Measurements from ENCODE around the gene NUP42. TPM values are rescaled to one million over a fixed set of nuclear protein-coding genes. Genes with fewer than 3 reads are reported as not detected.

The NUP42 gene
- total RNA-seq, 1 donor from 2014 or later: 60.1 TPM

DNA sequence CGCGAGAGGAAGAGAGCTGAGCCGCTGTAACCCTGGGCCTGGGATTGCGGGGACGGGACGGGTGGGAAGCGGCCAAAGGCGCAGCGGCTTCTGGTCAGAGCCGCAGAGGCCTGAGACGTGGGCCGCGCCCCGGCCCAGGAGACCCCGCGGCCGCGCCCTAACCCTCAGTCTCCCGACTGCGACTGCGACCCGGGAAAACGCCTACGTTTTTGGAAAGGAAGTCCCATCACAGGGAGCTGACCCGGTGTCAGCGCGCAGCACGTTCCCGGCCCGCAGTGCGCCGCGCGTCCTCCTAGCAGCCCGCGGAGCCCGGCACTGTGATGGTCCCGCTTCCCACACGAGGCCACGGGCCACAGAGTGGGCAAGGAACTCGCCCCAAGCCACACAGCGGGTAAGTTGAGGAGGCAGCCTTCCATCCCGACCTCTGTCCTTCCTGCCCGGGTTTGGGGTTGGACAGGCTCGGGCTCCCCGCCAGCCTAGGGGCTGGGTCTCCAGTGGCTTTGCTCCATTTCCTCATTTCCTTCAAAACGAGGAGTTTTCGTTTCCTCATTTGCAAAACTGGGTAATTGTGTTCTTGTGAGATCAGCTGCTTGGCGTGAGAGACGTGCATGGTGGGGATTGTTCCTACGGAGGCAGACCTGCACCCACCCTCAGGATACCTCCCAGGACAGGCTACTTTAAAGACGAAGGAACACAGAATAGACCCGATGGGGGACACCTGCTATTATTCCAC is 65.9 kb downstream of the NUP42 start:
- Histone ChIP-seq H3K4me1 (no peaks in the 10 kb centered on the region), H3F3A (ENCODE audit: low read depth) (no peaks in the 10 kb centered on the region), H3K79me2 (ENCODE audit: low read depth) (no peaks in the 10 kb centered on the region), H3K9ac (no peak overlapping the region), H3K36me3 (no peaks in the 10 kb centered on the region), H3K4me3 (no peak overlapping the region), H3K9me3 (ENCODE audit: low read depth) (peaks cover 5% of the 10 kb centered on the region), H4K20me1 (ENCODE audit: low read depth) (no peaks in the 10 kb centered on the region), H3K27me3 (peaks cover 16% of the 10 kb centered on the region), H3K27ac (no peak overlapping the region), H2AFZ (replicated peaks) (peak overlapping the region; percentile 70), H3K4me2 (peak overlapping the region; percentile 41)
- Mint-ChIP-seq H3K9me3 (peaks cover 5% of the 10 kb centered on the region), H3K27ac (no peak overlapping the region), H3K4me1 (no peaks in the 10 kb centered on the region), H3K36me3 (no peaks in the 10 kb centered on the region), H3K4me3 (no peak overlapping the region), H3K27me3 (ENCODE audit: insufficient read depth, low read depth) (peaks cover 3% of the 10 kb centered on the region)
- DNase-seq (ENCODE audit: low spot score): peak; percentile 9
- TF ChIP-seq EZH2phosphoT487 (IDR thresholded peaks at IDR 0.05) (no peak), EZH2 (IDR thresholded peaks at IDR 0.05) (no peak)
- TF ChIP-seq, protein P1, sequence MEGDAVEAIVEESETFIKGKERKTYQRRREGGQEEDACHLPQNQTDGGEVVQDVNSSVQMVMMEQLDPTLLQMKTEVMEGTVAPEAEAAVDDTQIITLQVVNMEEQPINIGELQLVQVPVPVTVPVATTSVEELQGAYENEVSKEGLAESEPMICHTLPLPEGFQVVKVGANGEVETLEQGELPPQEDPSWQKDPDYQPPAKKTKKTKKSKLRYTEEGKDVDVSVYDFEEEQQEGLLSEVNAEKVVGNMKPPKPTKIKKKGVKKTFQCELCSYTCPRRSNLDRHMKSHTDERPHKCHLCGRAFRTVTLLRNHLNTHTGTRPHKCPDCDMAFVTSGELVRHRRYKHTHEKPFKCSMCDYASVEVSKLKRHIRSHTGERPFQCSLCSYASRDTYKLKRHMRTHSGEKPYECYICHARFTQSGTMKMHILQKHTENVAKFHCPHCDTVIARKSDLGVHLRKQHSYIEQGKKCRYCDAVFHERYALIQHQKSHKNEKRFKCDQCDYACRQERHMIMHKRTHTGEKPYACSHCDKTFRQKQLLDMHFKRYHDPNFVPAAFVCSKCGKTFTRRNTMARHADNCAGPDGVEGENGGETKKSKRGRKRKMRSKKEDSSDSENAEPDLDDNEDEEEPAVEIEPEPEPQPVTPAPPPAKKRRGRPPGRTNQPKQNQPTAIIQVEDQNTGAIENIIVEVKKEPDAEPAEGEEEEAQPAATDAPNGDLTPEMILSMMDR (IDR thresholded peaks at IDR 0.05): no peak

- Mint-ChIP-seq H3K4me3 (no peak overlapping the region), H3K9me3 (peaks cover 5% of the 10 kb centered on the region), H3K27me3 (ENCODE audit: insufficient read depth, low read depth) (peaks cover 3% of the 10 kb centered on the region), H3K27ac (no peak overlapping the region), H3K4me1 (no peaks in the 10 kb centered on the region), H3K36me3 (no peaks in the 10 kb centered on the region)
- no peak for DNase-seq (ENCODE audit: low spot score)
- Histone ChIP-seq H3K4me1 (no peaks in the 10 kb centered on the region), H2AFZ (replicated peaks) (no peak overlapping the region), H3K36me3 (no peaks in the 10 kb centered on the region), H3K9ac (no peak overlapping the region), H3K79me2 (ENCODE audit: low read depth) (no peaks in the 10 kb centered on the region), H4K20me1 (ENCODE audit: low read depth) (no peaks in the 10 kb centered on the region), H3K4me2 (no peak overlapping the region), H3K9me3 (ENCODE audit: low read depth) (peaks cover 5% of the 10 kb centered on the region), H3K27ac (no peak overlapping the region), H3F3A (ENCODE audit: low read depth) (no peaks in the 10 kb centered on the region), H3K4me3 (no peak overlapping the region), H3K27me3 (peaks cover 16% of the 10 kb centered on the region)
- no peak for TF ChIP-seq EZH2 (IDR thresholded peaks at IDR 0.05)
Measured at GRCh38 chr7:23249486-23249885, 67.6 kb downstream of the NUP42 start.

Other genes with a start within 250 kb of the NUP42 start
- 91.0 and 148 TPM in 2 replicates for gene HYCC1, start 167.9 kb upstream of the NUP42 start, total RNA-seq (ENCODE audit: low replicate concordance)
- 96.7 and 117 TPM in 2 replicates for gene KLHL7, start 76.3 kb upstream of the NUP42 start, total RNA-seq (ENCODE audit: low replicate concordance)
- gene GPNMB, start 64.7 kb downstream of the NUP42 start, total RNA-seq (ENCODE audit: low replicate concordance): 0.99 TPM in 1 of 2 replicates, not detected in the other
- 48.7 and 58.1 TPM in 2 replicates for gene MALSU1, start 117.3 kb downstream of the NUP42 start, total RNA-seq (ENCODE audit: low replicate concordance)